Subcutaneous abdominal adipose tissue (tissue), 5 donors: ENCODE results near the gene PRUNE2.
A peak's percentile ranks its signal among the peaks of the same experiment; 100 is the strongest.
"Not testable (repeated sequence)": the region's sequence is repeated elsewhere in the genome, so short reads cannot be mapped to it uniquely, and the experiment has no call there.

Source experiments
- H3K27ac ChIP-seq: one replicate; pipeline ENCODE4 v1.7.0; 2013; ENCODE audit warnings: low read depth, mild to moderate bottlenecking, inconsistent platforms, low read length, moderate library complexity
- H3K27me3 ChIP-seq, 5 donors: one replicate each; pipeline ENCODE4 v1.7.0; 2013; ENCODE audit warnings: low read length in 5 of 5, inconsistent platforms in 1 of 5; ENCODE audit not compliant: control insufficient read depth in 5 of 5, insufficient read depth in 4 of 5
- H3K36me3 ChIP-seq, 5 donors: one replicate each; pipeline ENCODE4 v1.7.0; 2013; ENCODE audit warnings: low read length in 5 of 5; ENCODE audit not compliant: control insufficient read depth in 5 of 5, insufficient read depth in 5 of 5
- H3K4me1 ChIP-seq, 5 donors: one replicate each; pipeline ENCODE4 v1.7.0; 2013; ENCODE audit warnings: low read length in 5 of 5, mild to moderate bottlenecking in 3 of 5, moderate library complexity in 1 of 5; ENCODE audit not compliant: control insufficient read depth in 5 of 5, insufficient read depth in 5 of 5
- H3K4me3 ChIP-seq, 5 donors: one replicate each; pipeline ENCODE4 v1.7.0; 2013; ENCODE audit warnings: low read length in 5 of 5, low read depth in 1 of 5
- H3K9ac ChIP-seq, 5 donors: one replicate each; pipeline ENCODE4 v1.7.0; 2013; ENCODE audit warnings: low read length in 5 of 5, mild to moderate bottlenecking in 4 of 5, moderate library complexity in 3 of 5
- H3K9me3 ChIP-seq, 5 donors: one replicate each; pipeline ENCODE4 v1.7.0; 2013; ENCODE audit warnings: low read length in 5 of 5; ENCODE audit not compliant: control insufficient read depth in 5 of 5
- donor health status: healthy.
- donor health status: healthy.
- donor health status: healthy.
- donor health status: healthy.
- donor health status: healthy.

Gene PRUNE2, protein sequence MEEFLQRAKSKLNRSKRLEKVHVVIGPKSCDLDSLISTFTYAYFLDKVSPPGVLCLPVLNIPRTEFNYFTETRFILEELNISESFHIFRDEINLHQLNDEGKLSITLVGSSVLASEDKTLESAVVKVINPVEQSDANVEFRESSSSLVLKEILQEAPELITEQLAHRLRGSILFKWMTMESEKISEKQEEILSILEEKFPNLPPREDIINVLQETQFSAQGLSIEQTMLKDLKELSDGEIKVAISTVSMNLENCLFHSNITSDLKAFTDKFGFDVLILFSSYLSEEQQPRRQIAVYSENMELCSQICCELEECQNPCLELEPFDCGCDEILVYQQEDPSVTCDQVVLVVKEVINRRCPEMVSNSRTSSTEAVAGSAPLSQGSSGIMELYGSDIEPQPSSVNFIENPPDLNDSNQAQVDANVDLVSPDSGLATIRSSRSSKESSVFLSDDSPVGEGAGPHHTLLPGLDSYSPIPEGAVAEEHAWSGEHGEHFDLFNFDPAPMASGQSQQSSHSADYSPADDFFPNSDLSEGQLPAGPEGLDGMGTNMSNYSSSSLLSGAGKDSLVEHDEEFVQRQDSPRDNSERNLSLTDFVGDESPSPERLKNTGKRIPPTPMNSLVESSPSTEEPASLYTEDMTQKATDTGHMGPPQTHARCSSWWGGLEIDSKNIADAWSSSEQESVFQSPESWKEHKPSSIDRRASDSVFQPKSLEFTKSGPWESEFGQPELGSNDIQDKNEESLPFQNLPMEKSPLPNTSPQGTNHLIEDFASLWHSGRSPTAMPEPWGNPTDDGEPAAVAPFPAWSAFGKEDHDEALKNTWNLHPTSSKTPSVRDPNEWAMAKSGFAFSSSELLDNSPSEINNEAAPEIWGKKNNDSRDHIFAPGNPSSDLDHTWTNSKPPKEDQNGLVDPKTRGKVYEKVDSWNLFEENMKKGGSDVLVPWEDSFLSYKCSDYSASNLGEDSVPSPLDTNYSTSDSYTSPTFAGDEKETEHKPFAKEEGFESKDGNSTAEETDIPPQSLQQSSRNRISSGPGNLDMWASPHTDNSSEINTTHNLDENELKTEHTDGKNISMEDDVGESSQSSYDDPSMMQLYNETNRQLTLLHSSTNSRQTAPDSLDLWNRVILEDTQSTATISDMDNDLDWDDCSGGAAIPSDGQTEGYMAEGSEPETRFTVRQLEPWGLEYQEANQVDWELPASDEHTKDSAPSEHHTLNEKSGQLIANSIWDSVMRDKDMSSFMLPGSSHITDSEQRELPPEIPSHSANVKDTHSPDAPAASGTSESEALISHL (N-terminal part only)

DNA sequence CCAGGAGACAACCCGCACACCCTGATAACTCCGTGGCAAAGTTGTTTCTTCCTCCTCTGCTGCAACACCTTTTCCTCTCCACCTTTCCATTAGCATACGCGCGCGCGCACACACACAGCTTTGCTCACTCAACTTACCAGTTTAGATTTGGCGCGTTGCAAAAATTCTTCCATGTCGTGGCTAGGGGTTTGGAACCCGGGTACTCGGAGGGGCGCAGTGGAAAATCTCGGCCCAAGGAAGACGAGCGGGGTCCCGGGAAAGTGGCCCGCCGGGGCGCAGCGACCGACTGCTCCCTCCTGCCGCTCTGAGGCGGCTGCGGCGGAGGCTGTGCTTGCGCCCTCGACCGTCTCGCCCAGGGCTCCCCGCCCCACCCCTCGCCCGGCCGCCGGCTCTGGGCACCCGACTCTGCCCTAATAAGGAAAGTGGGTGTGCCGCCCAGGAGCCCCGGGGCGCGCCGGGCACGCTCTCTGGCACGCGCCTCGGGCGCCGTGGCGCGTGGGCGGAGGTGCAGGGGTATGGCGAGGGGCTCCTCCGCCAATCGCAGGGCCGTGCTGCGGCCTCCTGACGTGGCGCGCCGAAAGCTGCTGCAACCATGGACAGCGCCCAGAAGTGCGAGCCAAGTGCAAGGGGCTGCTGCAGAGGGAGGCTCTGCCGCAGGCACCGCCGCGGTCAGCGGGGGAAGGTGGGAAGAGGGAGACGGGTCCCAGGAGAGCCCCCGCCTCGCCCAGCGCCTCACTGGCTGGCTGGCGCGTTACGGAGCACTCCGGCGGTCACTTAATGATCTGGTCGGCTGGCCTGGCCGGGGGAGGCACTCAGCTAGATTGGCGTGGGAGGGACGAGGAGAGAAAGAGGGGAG is at the start of gene PRUNE2:
PRUNE2 (minus strand) TSS at position 324 of the 856 bp plus-strand sequence; CDS start at position 173, 151 bp downstream.
- H3K9ac ChIP-seq = no peak within 1 kb of the TSS
- peak within 1 kb of the TSS; percentile 45 to 83 (median 58) for H3K4me3 ChIP-seq
- no peaks in the 10 kb centered on the region for H3K36me3 ChIP-seq
- H3K4me1 ChIP-seq = peaks cover 0 to 21% (median 17%) of the 10 kb centered on the region in 5 donors
- peaks cover 0 to 6% (median 0%) of the 10 kb centered on the region in 5 donors for H3K9me3 ChIP-seq
- no peaks in the 10 kb centered on the region for H3K27me3 ChIP-seq
- H3K27ac ChIP-seq = no peak within 1 kb of the TSS

DNA sequence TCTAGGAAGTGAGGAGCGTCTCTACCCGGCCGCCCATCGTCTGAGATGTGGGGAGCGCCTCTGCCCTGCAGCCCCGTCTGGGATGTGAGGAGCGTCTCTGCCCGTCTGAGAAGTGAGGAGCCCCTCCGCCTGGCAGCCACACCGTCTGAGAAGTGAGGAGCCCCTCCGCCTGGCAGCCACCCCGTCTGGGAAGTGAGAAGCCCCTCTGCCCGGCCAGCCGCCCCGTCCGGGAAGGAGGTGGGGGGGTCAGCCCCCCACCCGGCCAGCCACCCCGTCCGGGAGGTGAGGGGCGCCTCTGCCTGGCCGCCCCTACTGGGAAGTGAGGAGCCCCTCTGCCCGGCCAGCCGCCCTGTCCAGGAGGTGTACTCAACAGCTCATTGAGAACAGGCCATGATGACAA is 49.5 kb upstream of the PRUNE2 start:
- not testable (repeated sequence) for H3K4me1 ChIP-seq, H3K4me3 ChIP-seq, H3K27ac ChIP-seq, H3K9me3 ChIP-seq, H3K36me3 ChIP-seq, H3K9ac ChIP-seq, H3K27me3 ChIP-seq

DNA sequence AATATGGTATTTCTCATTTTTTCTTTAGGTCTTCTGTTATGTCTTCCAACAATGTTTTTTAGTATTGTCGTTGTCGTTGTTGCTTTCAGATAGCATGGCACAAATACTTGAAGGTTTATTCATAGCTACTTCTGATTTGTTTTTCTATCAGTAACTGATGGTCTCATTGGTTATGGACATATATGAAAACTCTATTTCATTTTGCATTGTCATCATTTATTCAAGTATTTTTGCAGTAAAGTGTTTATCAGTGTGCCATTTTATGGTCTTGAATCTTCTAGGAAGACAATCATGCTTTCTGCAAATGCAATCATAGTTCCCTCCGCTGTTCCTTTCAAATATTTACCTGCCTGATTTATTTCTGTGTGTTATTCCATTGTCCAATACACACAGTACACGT is 44.0 kb upstream of the PRUNE2 start:
- Histone ChIP-seq H3K27ac (no peak overlapping the region), H3K27me3 (no peaks in the 10 kb centered on the region), H3K9me3 (no peaks in the 10 kb centered on the region), H3K4me1 (no peaks in the 10 kb centered on the region), H3K4me3 (no peak overlapping the region), H3K36me3 (no peaks in the 10 kb centered on the region), H3K9ac (no peak overlapping the region)

DNA sequence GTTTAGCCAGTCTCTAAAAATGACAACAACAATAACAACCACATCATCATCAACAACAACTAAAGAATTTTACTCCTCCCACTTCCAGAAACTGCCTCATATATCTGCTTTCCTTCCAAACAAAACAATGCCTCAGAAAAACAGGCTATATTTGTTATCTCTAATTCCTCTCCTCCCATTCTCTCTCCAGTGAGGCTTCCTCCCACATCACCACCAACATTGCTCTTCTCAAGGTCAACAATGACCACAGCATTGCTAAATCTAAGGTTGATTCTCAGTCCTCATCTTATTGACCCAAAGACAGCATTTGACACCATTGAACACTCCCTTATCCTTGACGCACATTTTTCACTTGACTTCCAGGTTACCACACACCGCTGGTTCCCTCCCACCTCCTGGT is 38.1 kb upstream of the PRUNE2 start:
- no peaks in the 10 kb centered on the region for H3K9me3 ChIP-seq
- H3K9ac ChIP-seq = no peak overlapping the region
- peaks cover 0 to 4% (median 0%) of the 10 kb centered on the region in 5 donors for H3K27me3 ChIP-seq
- no peaks in the 10 kb centered on the region for H3K36me3 ChIP-seq
- no peaks in the 10 kb centered on the region for H3K4me1 ChIP-seq
- no peak overlapping the region for H3K27ac ChIP-seq
- no peak overlapping the region for H3K4me3 ChIP-seq

DNA sequence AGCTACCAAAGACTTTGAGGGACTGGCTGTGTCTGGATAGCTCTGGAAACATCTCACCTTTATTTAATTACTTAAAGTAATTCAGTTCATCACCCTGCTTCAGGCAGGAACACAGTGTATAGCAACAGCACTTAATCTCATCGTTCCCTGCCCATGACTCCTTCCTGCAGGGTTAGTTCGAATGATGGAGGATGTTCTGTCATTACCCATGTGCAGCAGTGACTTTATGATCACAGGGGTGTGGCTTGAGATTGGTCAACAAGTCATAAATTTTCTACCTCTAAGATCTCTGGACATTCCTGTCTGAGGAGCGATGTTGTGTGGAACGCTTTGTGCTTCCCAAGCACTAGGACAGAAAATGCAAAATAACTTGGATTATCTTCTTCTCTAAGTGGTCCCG is 37.1 kb upstream of the PRUNE2 start:
- Histone ChIP-seq H3K4me3 (no peak overlapping the region), H3K27me3 (peaks cover 0 to 4% (median 0%) of the 10 kb centered on the region in 5 donors), H3K9me3 (no peaks in the 10 kb centered on the region), H3K9ac (no peak overlapping the region), H3K27ac (no peak overlapping the region), H3K4me1 (no peaks in the 10 kb centered on the region), H3K36me3 (no peaks in the 10 kb centered on the region)

DNA sequence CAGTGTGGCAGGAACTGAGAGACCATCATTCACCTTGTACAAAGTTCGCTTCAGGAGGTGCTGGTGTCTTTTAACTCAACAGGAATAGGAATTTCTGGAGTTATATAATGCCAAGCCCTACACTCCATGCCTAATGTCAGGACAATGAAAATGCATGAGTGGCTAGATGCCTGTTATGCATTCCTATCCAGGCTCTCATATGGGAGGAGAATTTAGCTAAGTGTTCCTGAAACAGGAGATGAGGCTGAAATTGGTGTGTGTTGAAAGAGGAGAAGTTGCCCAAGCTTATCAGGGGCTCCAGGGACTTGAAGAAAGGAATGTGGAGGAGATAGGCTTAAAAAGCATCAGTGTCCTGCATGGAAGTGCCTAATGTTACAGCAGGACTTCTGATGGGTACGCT is 26.8 kb upstream of the PRUNE2 start:
- H3K27me3 ChIP-seq = peaks cover 0 to 3% (median 0%) of the 10 kb centered on the region in 5 donors

DNA sequence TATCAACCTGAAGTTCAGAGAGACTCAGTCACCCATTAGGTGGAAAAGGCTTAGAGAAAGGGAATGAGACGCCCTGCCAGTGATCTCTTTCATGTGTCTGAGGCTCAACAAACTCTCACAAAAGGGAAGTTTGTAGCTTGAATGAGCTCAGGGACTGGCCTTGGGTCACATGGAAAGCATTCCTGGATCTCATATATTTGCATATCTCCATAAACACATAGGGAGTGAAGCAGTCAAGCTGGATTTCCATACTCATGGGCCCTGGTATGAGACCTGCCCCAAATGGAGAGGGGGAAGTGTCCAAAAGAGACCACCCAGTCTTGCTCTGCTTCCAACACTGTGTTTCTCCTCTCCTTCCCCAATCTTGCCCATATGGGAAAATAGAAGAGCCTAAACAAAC is 26.4 kb upstream of the PRUNE2 start:
- Histone ChIP-seq H3K4me1 (no peaks in the 10 kb centered on the region), H3K27me3 (peaks cover 0 to 3% (median 0%) of the 10 kb centered on the region in 5 donors), H3K9me3 (no peaks in the 10 kb centered on the region), H3K4me3 (no peak overlapping the region), H3K9ac (no peak overlapping the region), H3K27ac (no peak overlapping the region), H3K36me3 (no peaks in the 10 kb centered on the region)

More for the DNA sequence above, 26.8 kb upstream of the PRUNE2 start:
- Histone ChIP-seq H3K4me3 (no peak overlapping the region), H3K4me1 (no peaks in the 10 kb centered on the region), H3K36me3 (no peaks in the 10 kb centered on the region), H3K9me3 (no peaks in the 10 kb centered on the region), H3K9ac (no peak overlapping the region), H3K27ac (no peak overlapping the region)

DNA sequence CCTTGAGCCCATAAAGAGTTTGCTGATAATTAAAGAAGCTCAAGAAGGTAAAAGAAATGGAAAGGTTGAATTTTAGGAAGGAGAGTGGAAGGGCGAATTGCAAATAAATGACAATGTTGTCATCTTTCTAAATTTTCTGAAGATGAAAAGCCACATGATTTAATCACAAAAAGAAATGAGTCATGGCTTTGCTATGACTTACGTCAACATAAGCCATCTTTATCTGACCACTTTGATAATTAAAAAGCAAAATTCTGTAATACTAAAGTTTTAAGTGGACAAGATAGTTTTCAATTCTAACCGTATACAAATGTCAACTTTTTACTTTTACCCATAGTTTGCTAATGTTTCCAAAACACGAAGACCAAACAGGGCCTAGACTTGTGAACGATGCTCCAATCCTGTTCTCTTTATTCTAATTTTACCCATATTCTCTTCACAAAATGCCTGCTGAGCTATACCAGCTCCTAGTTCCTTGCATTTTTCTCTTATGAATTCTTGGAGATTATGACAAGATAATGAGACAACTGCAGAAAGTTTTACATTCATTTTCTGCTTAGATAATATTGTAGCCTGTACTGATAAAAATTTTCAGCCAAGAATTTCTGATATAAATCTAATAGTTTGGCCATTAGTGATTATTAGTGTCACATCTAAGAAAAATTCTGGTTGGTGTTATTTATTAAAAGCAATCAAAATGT is 21.8 kb upstream of the PRUNE2 start:
- H3K36me3 ChIP-seq = no peaks in the 10 kb centered on the region
- no peak overlapping the region for H3K27ac ChIP-seq
- H3K4me1 ChIP-seq = no peaks in the 10 kb centered on the region
- H3K27me3 ChIP-seq = peaks cover 0 to 3% (median 0%) of the 10 kb centered on the region in 5 donors
- H3K9ac ChIP-seq = no peak overlapping the region
- H3K4me3 ChIP-seq = no peak overlapping the region
- H3K9me3 ChIP-seq = peaks cover 0 to 9% (median 6%) of the 10 kb centered on the region in 5 donors

DNA sequence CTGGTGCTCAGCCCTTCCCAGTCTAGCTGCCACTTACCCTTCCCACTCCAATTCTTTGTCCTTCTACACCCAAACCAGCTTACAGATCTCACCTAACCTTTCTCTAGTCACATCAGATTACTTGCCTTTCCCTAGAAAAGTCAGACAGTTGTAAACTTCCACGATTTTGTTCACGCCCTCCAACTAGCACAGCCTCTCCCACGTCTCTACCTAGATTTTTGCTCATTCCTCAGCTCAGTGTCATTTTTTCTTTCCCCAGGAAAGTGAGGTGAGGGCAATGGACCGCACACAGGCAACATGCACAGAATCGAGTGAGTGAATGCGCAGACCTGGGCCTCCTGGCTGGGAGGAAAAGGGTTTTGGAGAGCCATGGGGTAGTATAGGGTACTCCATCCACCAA is 20.9 kb upstream of the PRUNE2 start:
- H3K4me1 ChIP-seq = no peaks in the 10 kb centered on the region
- H3K4me3 ChIP-seq = no peak overlapping the region
- no peak overlapping the region for H3K9ac ChIP-seq
- H3K27me3 ChIP-seq = no peaks in the 10 kb centered on the region
- peaks cover 0 to 9% (median 6%) of the 10 kb centered on the region in 5 donors for H3K9me3 ChIP-seq
- no peak overlapping the region for H3K27ac ChIP-seq
- H3K36me3 ChIP-seq = no peaks in the 10 kb centered on the region
